CD4-positive, CD25-positive, alpha-beta regulatory T cell (primary cell): ENCODE data around the gene ARHGAP4. TPM values are rescaled to one million over a fixed set of nuclear protein-coding genes. Genes with fewer than 3 reads are reported as not detected.

Source experiments
- ATAC-seq, 2 donors: fragments of 150-1000 bp; cut with Tn5 transposase; one replicate each; pipeline ENCODE4 v1.10.0; 2021; ENCODE audit warnings: low read depth in 2 of 2, moderate number of reproducible peaks in 2 of 2, moderate library complexity in 1 of 2
- DNase-seq, 3 donors: peaks; one replicate each; pipeline versions ENCODE4 v3.0.0 to v3.0.0-alpha.2; 2012 to 2022; ENCODE audit warnings: mixed read lengths in 1 of 3
- H3K27ac ChIP-seq: one replicate; pipeline ENCODE4 v1.7.0; 2013; ENCODE audit warnings: mild to moderate bottlenecking, low read length; ENCODE audit not compliant: insufficient read depth, poor library complexity, severe bottlenecking
- H3K27me3 ChIP-seq: one replicate; pipeline ENCODE4 v1.7.0; 2013; ENCODE audit warnings: low read length; ENCODE audit not compliant: control insufficient read depth, insufficient read depth
- H3K36me3 ChIP-seq: one replicate; pipeline ENCODE4 v1.7.0; 2013; ENCODE audit warnings: mild to moderate bottlenecking, low read length, moderate library complexity; ENCODE audit not compliant: control insufficient read depth, insufficient read depth
- H3K4me1 ChIP-seq: 2 replicates; pipeline ENCODE4 v1.7.0; 2013; ENCODE audit warnings: mild to moderate bottlenecking, low read length; ENCODE audit not compliant: insufficient read depth, control insufficient read depth, poor library complexity, severe bottlenecking
- H3K4me3 ChIP-seq: one replicate; pipeline ENCODE4 v1.7.0; 2013; ENCODE audit warnings: low read depth, mild to moderate bottlenecking, low read length, moderate library complexity
- H3K9me3 ChIP-seq, 2 experiments: 1 replicate in 1 of 2; 2 replicates in 1 of 2; pipeline ENCODE4 v1.7.0; 2013; ENCODE audit warnings: low read length in 2 of 2, mild to moderate bottlenecking in 1 of 2, moderate library complexity in 1 of 2; ENCODE audit not compliant: control insufficient read depth in 2 of 2
- H3K27ac Mint-ChIP-seq, 3 donors: one replicate each; pipeline ENCODE4 v1.8.0; 2020 to 2022; ENCODE audit warnings: mild to moderate bottlenecking in 3 of 3, mixed read lengths in 3 of 3, moderate library complexity in 2 of 3
- H3K27me3 Mint-ChIP-seq: one replicate; pipeline ENCODE4 v1.8.0; 2022; ENCODE audit warnings: mild to moderate bottlenecking, mixed read lengths
- H3K36me3 Mint-ChIP-seq: one replicate; pipeline ENCODE4 v1.8.0; 2020; ENCODE audit warnings: mixed read lengths
- H3K4me1 Mint-ChIP-seq, 4 donors: one replicate each; pipeline ENCODE4 v1.8.0; 2020 to 2022; ENCODE audit warnings: mixed read lengths in 4 of 4, mild to moderate bottlenecking in 1 of 4
- H3K4me3 Mint-ChIP-seq, 4 donors: one replicate each; pipeline ENCODE4 v1.8.0; 2020 to 2022; ENCODE audit warnings: mild to moderate bottlenecking in 4 of 4, mixed read lengths in 4 of 4, moderate library complexity in 3 of 4
- H3K9me3 Mint-ChIP-seq, 7 donors: one replicate each; pipeline ENCODE4 v1.8.0; 2020 to 2022; ENCODE audit warnings: mixed read lengths in 7 of 7, mild to moderate bottlenecking in 3 of 7, moderate library complexity in 2 of 7
- polyA plus RNA-seq, 4 donors: library from polyadenylated mRNA; unstranded; fragments of 300-500 nt; fragmentation: Illumina TruSeq; gene quantifications; one replicate each; pipeline ENCODE4 v1.2.3, GENCODE V29; 2021
- total RNA-seq: library from RNA; stranded (reverse); gene quantifications from one replicate; pipeline ENCODE4 v1.2.3, GENCODE V29; 2022

Gene ARHGAP4
- total and polyA plus RNA-seq, 5 donors from 2014 or later: 73.5 to 459 (median 81.2) TPM

GRCh38 chrX:153878345-153878744, 47.7 kb downstream of the ARHGAP4 start:
- Mint-ChIP-seq H3K4me1 (peaks cover 0 to 27% (median 1%) of the 10 kb centered on the region in 4 donors), H3K4me3 (peak overlapping the region in 1 of 4 donors; percentile 13), H3K9me3 (peaks cover 0 to 6% (median 0%) of the 10 kb centered on the region in 7 donors), H3K27ac (no peak overlapping the region), H3K27me3 (peaks cover 23% of the 10 kb centered on the region), H3K36me3 (no peaks in the 10 kb centered on the region)
- no peak overlapping the region for H3K4me3 ChIP-seq
- H3K36me3 ChIP-seq: no peaks in the 10 kb centered on the region
- no peaks in the 10 kb centered on the region for H3K27me3 ChIP-seq
- H3K4me1 ChIP-seq: peaks cover 10% of the 10 kb centered on the region
- no peak overlapping the region for H3K27ac ChIP-seq
- no peaks in the 10 kb centered on the region for H3K9me3 ChIP-seq
- no peak for DNase-seq
- no peak for ATAC-seq

- Histone ChIP-seq H3K36me3 (no peaks in the 10 kb centered on the region), H3K27ac (no peak overlapping the region), H3K4me1 (peaks cover 10% of the 10 kb centered on the region), H3K9me3 (no peaks in the 10 kb centered on the region), H3K4me3 (no peak overlapping the region), H3K27me3 (no peaks in the 10 kb centered on the region)
- Mint-ChIP-seq H3K4me1 (peaks cover 0 to 27% (median 1%) of the 10 kb centered on the region in 4 donors), H3K36me3 (no peaks in the 10 kb centered on the region), H3K9me3 (peaks cover 0 to 8% (median 0%) of the 10 kb centered on the region in 7 donors), H3K27me3 (peaks cover 23% of the 10 kb centered on the region), H3K27ac (no peak overlapping the region), H3K4me3 (no peak overlapping the region)
- no peak for DNase-seq
- no peak for ATAC-seq
Measured at GRCh38 chrX:153877571-153878261, 48.3 kb downstream of the ARHGAP4 start.

- Mint-ChIP-seq H3K9me3 (peaks cover 0 to 8% (median 0%) of the 10 kb centered on the region in 7 donors), H3K4me1 (peaks cover 0 to 27% (median 1%) of the 10 kb centered on the region in 4 donors), H3K27ac (no peak overlapping the region), H3K36me3 (no peaks in the 10 kb centered on the region), H3K4me3 (no peak overlapping the region), H3K27me3 (peaks cover 22% of the 10 kb centered on the region)
- DNase-seq (no peak), ATAC-seq (no peak)
- Histone ChIP-seq H3K27ac (no peak overlapping the region), H3K36me3 (no peaks in the 10 kb centered on the region), H3K27me3 (no peaks in the 10 kb centered on the region), H3K4me1 (peaks cover 10% of the 10 kb centered on the region), H3K4me3 (no peak overlapping the region), H3K9me3 (no peaks in the 10 kb centered on the region)
Measured at GRCh38 chrX:153876112-153876491, 50.0 kb downstream of the ARHGAP4 start.

- H3K4me3 Mint-ChIP-seq: no peak overlapping the region
- DNase-seq (peak; percentile 34 to 69 (median 58)), ATAC-seq (peak; percentile 53 to 64)
- H3K27me3 Mint-ChIP-seq: peaks cover 16% of the 10 kb centered on the region
- Histone ChIP-seq H3K9me3 (no peaks in the 10 kb centered on the region), H3K4me3 (no peak overlapping the region), H3K27ac (no peak overlapping the region), H3K4me1 (peaks cover 10% of the 10 kb centered on the region), H3K27me3 (no peaks in the 10 kb centered on the region), H3K36me3 (no peaks in the 10 kb centered on the region)
- no peaks in the 10 kb centered on the region for H3K36me3 Mint-ChIP-seq
- no peak overlapping the region for H3K27ac Mint-ChIP-seq
- peaks cover 0 to 27% (median 1%) of the 10 kb centered on the region in 4 donors for H3K4me1 Mint-ChIP-seq
- H3K9me3 Mint-ChIP-seq: peaks cover 0 to 8% (median 0%) of the 10 kb centered on the region in 7 donors
Measured at GRCh38 chrX:153875391-153876111, 50.5 kb downstream of the ARHGAP4 start.

- no peak for ATAC-seq
Measured at GRCh38 chrX:153874366-153875125, 51.5 kb downstream of the ARHGAP4 start.

GRCh38 chrX:153874085-153874365, 52.0 kb downstream of the ARHGAP4 start:
- H3K4me1 Mint-ChIP-seq: peaks cover 0 to 23% (median 1%) of the 10 kb centered on the region in 4 donors
- Histone ChIP-seq H3K4me1 (peaks cover 7% of the 10 kb centered on the region), H3K36me3 (no peaks in the 10 kb centered on the region), H3K4me3 (no peak overlapping the region), H3K9me3 (no peaks in the 10 kb centered on the region), H3K27me3 (no peaks in the 10 kb centered on the region), H3K27ac (no peak overlapping the region)
- peaks cover 10% of the 10 kb centered on the region for H3K27me3 Mint-ChIP-seq
- H3K9me3 Mint-ChIP-seq: peaks cover 0 to 8% (median 0%) of the 10 kb centered on the region in 7 donors
- DNase-seq: no peak
- no peak for ATAC-seq
- no peak overlapping the region for H3K27ac Mint-ChIP-seq
- no peaks in the 10 kb centered on the region for H3K36me3 Mint-ChIP-seq
- no peak overlapping the region for H3K4me3 Mint-ChIP-seq

More at GRCh38 chrX:153874366-153875125, 51.5 kb downstream of the ARHGAP4 start:
- Mint-ChIP-seq H3K4me3 (peak overlapping the region in 1 of 4 donors; percentile 39), H3K9me3 (peaks cover 0 to 8% (median 0%) of the 10 kb centered on the region in 7 donors), H3K4me1 (peaks cover 0 to 27% (median 1%) of the 10 kb centered on the region in 4 donors), H3K36me3 (no peaks in the 10 kb centered on the region), H3K27ac (peak overlapping the region in 1 of 3 donors; percentile 43), H3K27me3 (peaks cover 15% of the 10 kb centered on the region)
- Histone ChIP-seq H3K27me3 (no peaks in the 10 kb centered on the region), H3K36me3 (no peaks in the 10 kb centered on the region), H3K4me3 (no peak overlapping the region), H3K9me3 (no peaks in the 10 kb centered on the region), H3K27ac (no peak overlapping the region), H3K4me1 (peaks cover 10% of the 10 kb centered on the region)
- DNase-seq: no peak

- H3K36me3 Mint-ChIP-seq: no peaks in the 10 kb centered on the region
- no peak overlapping the region for H3K4me3 Mint-ChIP-seq
- Histone ChIP-seq H3K4me1 (peaks cover 3% of the 10 kb centered on the region), H3K9me3 (no peaks in the 10 kb centered on the region), H3K36me3 (no peaks in the 10 kb centered on the region), H3K4me3 (no peak overlapping the region), H3K27me3 (no peaks in the 10 kb centered on the region), H3K27ac (no peak overlapping the region)
- DNase-seq (no peak), ATAC-seq (no peak)
- peaks cover 7% of the 10 kb centered on the region for H3K27me3 Mint-ChIP-seq
- H3K27ac Mint-ChIP-seq: no peak overlapping the region
- H3K9me3 Mint-ChIP-seq: peaks cover 0 to 8% (median 0%) of the 10 kb centered on the region in 7 donors
- peaks cover 0 to 17% (median 1%) of the 10 kb centered on the region in 4 donors for H3K4me1 Mint-ChIP-seq
Measured at GRCh38 chrX:153873282-153874084, 52.6 kb downstream of the ARHGAP4 start.
